ENCODE data around the gene STAB2. TPM values are rescaled to one million over a fixed set of nuclear protein-coding genes. Genes with fewer than 3 reads are reported as not detected.

The STAB2 gene
- total RNA-seq, 1 experiment from 2014 or later: not detected

DNA sequence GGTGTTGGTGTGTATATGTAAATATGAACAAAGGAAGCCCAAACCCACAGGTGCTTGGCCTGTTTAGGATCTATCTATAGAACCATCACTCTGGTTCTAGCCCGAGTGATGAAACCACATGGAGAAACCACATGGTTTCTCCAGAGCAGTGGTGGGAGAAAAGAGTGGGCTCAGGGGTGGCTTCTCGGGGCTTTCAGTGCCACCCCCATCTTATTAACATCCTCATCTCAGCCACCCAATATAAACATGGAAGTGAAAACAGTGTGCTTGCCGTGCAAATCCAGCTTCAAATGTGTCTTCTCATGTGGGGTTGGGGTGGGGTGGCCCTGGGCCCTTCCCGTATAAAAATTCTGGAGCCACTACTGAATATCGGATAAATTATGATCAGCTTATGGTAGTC is 109.0 kb downstream of the STAB2 start:
- DNase-seq: no peak
- Histone ChIP-seq H3K4me3 (no peak overlapping the region), H3K27me3 (no peaks in the 10 kb centered on the region), H3K36me3 (no peaks in the 10 kb centered on the region), H3K9me3 (no peaks in the 10 kb centered on the region)

DNA sequence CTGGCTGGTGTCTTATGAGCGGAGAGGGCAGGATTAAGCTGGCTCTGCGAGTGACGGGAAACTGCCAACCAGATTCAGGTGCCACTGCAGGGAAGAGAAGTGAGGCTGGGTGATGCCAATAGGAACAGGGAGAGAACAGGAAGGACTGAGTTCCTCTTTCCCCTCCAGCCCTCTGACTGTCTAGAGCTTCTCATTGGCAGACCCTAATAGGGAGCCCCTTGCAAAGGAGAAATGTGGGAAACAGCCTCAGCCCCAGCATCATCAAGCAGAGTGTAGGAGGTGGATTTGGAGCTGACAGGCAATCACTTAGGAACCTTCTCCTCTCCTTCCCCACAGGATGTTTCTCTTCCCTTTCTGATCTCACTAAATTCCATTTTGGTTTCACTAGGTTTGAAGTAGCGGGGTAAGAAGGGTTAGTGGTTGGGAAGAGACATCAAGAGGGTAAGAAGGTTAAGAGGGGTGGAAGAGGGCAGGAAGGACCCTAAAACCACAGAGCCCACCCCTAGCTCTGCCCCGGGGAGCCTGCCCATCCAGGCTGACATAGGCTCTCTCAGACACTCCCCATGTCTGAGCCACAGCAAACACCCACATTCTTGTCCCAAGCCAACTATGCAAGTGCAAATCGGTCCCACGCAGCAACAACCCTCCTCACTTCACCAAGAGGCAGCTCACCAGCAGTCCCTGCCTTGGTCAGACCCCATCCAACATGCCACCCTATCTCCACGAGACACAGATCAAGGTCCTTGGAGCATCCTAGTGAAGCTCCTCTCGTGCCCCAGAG is 111.1 kb downstream of the STAB2 start:
- Histone ChIP-seq H3K36me3 (no peaks in the 10 kb centered on the region), H3K4me3 (no peak overlapping the region), H3K9me3 (no peaks in the 10 kb centered on the region), H3K27me3 (no peaks in the 10 kb centered on the region)
- DNase-seq: no peak

- no peaks in the 10 kb centered on the region for H3K36me3 ChIP-seq
- no peak overlapping the region for H3K4me3 ChIP-seq
- no peaks in the 10 kb centered on the region for H3K27me3 ChIP-seq
- no peaks in the 10 kb centered on the region for H3K9me3 ChIP-seq
- DNase-seq: no peak
Measured at GRCh38 chr12:103698752-103699560, 111.9 kb downstream of the STAB2 start.

DNA sequence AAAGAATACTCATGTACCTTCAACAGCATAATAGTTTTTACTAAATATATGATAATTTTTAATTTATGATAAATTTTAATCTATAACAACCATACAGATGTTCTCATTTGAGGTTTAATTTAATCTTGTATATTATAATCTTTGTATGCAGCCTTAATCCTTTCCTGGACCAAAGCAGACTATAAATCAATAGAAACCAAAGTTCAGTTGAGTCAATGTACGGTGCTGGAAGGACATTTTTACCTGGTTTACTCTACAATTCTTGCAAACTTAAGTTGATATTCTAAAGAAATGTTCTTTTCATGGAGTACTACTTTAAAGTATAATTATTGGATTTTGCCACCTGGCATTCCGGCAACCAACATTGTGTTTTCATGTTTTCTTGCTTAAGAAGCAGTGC is 118.0 kb downstream of the STAB2 start:
- DNase-seq: no peak
- peaks cover 7% of the 10 kb centered on the region for H3K27me3 ChIP-seq
- H3K4me3 ChIP-seq: no peak overlapping the region
- H3K9me3 ChIP-seq: no peaks in the 10 kb centered on the region
- no peaks in the 10 kb centered on the region for H3K36me3 ChIP-seq

- no peak for DNase-seq
- peaks cover 7% of the 10 kb centered on the region for H3K27me3 ChIP-seq
Measured at GRCh38 chr12:103705927-103706326, 118.9 kb downstream of the STAB2 start.

DNA sequence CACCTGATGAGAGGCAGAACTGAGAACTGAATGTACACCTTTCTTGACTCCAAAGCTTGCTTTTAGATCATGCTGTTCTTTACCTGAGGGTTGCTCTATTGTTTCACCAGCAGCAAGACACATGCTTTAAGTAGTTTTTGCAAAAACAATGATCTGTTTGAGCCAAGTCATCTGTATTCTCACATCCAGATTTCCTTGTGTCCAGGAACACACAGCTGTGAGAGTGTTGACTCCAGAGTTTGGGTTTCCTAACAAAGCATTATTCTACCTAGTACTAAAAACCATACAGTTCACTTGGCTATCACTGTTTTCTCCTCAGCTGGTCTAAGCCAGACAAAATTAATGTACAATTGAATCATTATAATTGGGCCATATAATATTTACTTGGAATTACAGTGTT is 120.4 kb downstream of the STAB2 start:
- no peak for DNase-seq
- peaks cover 7% of the 10 kb centered on the region for H3K27me3 ChIP-seq
- H3K36me3 ChIP-seq: no peaks in the 10 kb centered on the region
- no peak overlapping the region for H3K4me3 ChIP-seq
- no peaks in the 10 kb centered on the region for H3K9me3 ChIP-seq

More at GRCh38 chr12:103705927-103706326, 118.9 kb downstream of the STAB2 start:
- H3K9me3 ChIP-seq: no peaks in the 10 kb centered on the region
- no peak overlapping the region for H3K4me3 ChIP-seq
- H3K36me3 ChIP-seq: no peaks in the 10 kb centered on the region

- no peak for DNase-seq
- no peaks in the 10 kb centered on the region for H3K9me3 ChIP-seq
- no peaks in the 10 kb centered on the region for H3K36me3 ChIP-seq
- H3K4me3 ChIP-seq: no peak overlapping the region
- peaks cover 4% of the 10 kb centered on the region; the same call in 1 of the 2 replicates for H3K27me3 ChIP-seq
Measured at GRCh38 chr12:103710544-103710943, 123.5 kb downstream of the STAB2 start.

DNA sequence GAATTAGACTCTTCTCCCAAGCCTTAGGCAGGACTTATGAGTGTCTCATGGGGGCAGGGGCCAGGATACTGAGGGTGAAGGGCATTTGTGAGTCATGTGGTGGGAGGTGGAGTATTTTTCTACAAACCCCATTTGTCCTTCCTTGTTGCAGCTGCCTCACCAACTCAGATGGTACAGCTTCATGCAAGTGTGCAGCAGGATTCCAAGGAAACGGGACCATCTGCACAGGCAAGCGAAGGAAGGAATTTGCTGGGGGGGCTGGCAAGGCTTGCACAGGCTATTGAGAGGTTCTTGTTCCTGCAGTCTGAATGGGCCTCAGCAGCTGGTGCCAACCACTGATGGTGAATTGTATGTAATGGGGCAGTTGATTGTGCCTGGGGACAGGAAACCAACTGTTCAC is 125.1 kb downstream of the STAB2 start:
- Histone ChIP-seq H3K4me3 (no peak overlapping the region), H3K27me3 (peaks cover 2% of the 10 kb centered on the region; the same call in 1 of the 2 replicates), H3K36me3 (no peaks in the 10 kb centered on the region), H3K9me3 (no peaks in the 10 kb centered on the region)
- DNase-seq: no peak

DNA sequence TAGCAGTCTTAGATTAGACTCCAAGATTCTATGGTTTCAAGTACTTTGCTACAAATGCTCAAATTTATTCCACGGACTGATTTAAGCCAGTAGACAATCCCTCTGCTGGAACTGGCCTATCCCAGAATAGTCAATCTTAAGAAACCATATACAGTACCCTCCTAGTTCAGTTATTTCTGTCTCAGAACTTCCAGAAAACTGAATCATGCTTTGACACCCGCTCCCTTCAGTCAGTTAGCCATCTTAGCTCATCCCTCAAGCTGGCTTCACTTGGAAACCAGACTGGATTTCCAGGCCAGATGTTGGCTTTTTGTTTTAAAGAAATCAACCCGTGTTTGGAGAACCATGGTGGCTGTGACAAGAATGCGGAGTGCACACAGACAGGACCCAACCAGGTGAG is 128.4 kb downstream of the STAB2 start:
- no peak for DNase-seq
- no peaks in the 10 kb centered on the region for H3K36me3 ChIP-seq
- H3K4me3 ChIP-seq: no peak overlapping the region
- H3K9me3 ChIP-seq: no peaks in the 10 kb centered on the region
- H3K27me3 ChIP-seq: no peaks in the 10 kb centered on the region

DNA sequence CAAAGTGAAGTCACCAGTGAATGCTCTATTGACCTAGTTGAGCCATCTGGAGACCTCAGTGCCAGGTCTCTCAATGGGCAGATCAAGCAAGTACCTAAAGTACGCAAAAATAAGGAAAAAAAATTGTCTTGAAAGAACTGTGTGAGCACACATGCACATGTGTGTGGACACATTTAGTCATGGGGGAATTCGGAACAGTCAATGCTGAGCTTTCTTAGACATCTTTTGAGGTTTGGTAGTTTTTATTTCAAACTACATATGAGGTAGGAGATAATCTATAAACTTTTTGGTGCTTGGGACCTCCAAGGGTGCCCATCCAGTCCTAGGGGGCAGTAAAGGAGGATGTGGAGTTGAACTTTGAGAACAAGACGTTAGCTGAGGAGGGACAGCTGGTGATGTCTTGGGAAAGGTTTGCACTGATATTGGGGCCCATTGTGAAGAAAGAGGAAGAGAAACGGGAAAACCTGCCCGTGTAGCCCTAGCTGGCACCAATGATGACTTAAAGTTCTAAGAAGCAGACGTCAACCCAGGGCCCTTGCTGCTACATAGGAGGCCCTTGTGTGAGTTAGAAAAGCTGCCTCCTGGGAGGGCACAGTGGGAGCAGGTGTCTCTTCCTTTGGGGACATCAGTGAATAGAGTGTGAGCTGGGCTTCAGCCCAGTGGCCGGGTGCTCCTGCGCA is 129.6 kb downstream of the STAB2 start:
- no peaks in the 10 kb centered on the region for H3K9me3 ChIP-seq
- H3K4me3 ChIP-seq: no peak overlapping the region
- DNase-seq: no peak
- no peaks in the 10 kb centered on the region for H3K36me3 ChIP-seq
- no peaks in the 10 kb centered on the region for H3K27me3 ChIP-seq

GRCh38 chr12:103725398-103725797 is 138.3 kb downstream of the STAB2 start:
- no peaks in the 10 kb centered on the region for H3K9me3 ChIP-seq
- H3K36me3 ChIP-seq: no peaks in the 10 kb centered on the region
- no peaks in the 10 kb centered on the region for H3K27me3 ChIP-seq
- DNase-seq: no peak
- no peak overlapping the region for H3K4me3 ChIP-seq

DNA sequence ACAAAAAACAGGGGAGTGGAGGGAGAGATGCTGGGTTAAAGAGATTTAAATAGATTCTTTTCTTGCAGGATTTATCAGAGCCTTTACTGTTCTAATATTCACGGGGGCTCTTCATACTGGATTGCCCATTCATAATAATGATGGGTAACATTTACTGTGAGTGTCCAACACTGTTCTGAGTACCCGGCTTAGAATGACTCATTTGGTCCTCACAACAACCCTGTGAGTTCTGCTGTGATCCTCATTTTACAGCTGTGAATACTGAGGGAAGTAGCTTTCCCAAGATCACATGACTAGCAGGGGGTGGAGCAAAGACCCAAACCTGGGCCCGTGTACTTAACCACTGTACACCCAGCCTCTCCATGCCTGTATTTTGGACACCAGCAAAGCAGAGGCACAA is 140.6 kb downstream of the STAB2 start:
- no peaks in the 10 kb centered on the region for H3K36me3 ChIP-seq
- H3K4me3 ChIP-seq: no peak overlapping the region
- DNase-seq: no peak
- no peaks in the 10 kb centered on the region for H3K9me3 ChIP-seq
- no peaks in the 10 kb centered on the region for H3K27me3 ChIP-seq

GRCh38 chr12:103728323-103728722 is 141.2 kb downstream of the STAB2 start:
- no peak for DNase-seq
- Histone ChIP-seq H3K36me3 (no peaks in the 10 kb centered on the region), H3K27me3 (no peaks in the 10 kb centered on the region), H3K9me3 (no peaks in the 10 kb centered on the region), H3K4me3 (no peak overlapping the region)

DNA sequence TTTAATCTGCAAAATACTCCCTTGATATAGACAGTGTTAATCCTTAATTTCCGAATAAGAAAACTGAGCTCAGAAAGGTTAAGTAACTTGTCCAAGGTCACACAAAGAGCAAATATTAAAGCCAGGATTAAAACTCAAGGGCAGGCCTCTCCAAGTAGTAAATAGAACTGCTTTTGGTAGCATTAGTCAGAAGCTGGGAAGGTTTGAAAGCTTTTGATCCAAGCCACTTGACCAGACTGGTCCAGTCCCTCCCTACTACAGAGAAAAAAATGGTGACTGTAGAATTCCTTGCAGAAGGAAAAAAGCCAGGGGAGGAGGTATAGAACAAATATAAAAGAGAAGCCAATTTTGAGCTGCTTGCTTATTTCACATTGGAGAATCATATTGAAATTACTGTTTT is 142.4 kb downstream of the STAB2 start:
- H3K36me3 ChIP-seq: no peaks in the 10 kb centered on the region
- no peak for DNase-seq
- no peaks in the 10 kb centered on the region for H3K9me3 ChIP-seq
- H3K4me3 ChIP-seq: no peak overlapping the region
- no peaks in the 10 kb centered on the region for H3K27me3 ChIP-seq

DNA sequence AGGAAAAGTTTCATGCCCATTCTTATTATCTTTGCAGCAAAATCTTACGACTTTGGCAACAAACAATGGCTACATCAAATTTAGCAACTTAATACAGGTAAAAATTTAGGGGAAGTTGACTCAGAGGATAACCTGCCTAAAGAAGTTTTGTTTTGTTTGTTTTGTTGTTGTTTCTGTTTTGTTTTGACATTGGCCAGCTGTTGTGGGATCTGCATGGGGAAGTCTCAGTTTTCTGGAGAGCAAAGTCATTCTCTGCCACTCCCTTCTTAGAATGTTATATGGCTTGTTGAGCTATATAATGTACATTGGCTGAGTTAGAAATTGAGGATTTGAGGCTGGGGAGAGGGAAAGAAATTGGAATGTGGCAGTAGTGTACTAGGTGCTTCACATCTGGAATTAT is 144.5 kb downstream of the STAB2 start:
- Histone ChIP-seq H3K9me3 (no peaks in the 10 kb centered on the region), H3K27me3 (peaks cover 4% of the 10 kb centered on the region; the same call in 1 of the 2 replicates), H3K4me3 (no peak overlapping the region), H3K36me3 (no peaks in the 10 kb centered on the region)
- DNase-seq: no peak

DNA sequence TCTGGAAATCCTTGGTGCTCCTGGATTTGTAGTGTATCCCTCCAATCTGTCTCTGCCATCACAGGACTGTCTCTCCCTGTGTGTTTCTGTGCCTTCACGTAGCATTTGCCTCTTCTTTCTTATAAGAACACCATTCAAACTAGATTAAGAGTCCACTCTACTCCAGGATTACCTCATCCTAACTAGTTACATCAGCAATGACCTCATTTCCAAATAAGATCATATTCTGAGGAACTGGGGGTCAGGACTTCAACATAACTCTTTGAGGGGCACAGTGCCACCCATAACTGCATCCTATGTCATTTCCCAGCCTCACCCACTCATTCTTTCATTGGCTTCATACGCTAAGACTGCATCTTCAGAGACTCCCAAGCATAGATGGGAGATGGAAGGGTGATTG is 147.8 kb downstream of the STAB2 start:
- no peak overlapping the region for H3K4me3 ChIP-seq
- H3K27me3 ChIP-seq: peaks cover 4% of the 10 kb centered on the region; the same call in 1 of the 2 replicates
- no peaks in the 10 kb centered on the region for H3K36me3 ChIP-seq
- DNase-seq: no peak
- no peaks in the 10 kb centered on the region for H3K9me3 ChIP-seq

DNA sequence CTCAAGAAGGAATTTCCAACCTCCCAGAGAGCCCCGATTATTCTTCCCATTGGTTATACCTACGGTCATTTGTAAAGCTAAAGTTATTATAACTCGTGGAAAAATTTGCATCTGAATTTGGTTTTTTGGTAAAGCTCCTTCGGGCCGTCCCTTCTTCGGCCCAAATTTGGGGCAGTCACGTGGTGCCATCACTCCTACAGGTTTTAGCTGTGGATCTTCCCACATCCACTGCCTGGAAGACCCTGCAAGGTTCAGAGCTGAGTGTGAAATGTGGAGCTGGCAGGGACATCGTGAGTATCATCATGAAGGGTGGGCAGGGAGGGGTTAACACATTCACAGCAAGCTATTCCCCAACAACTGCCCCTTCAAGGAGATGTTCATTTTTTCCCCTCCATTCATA is 148.2 kb downstream of the STAB2 start:
- DNase-seq: no peak
- Histone ChIP-seq H3K36me3 (no peaks in the 10 kb centered on the region), H3K27me3 (peaks cover 4% of the 10 kb centered on the region; the same call in 1 of the 2 replicates), H3K9me3 (no peaks in the 10 kb centered on the region), H3K4me3 (no peak overlapping the region)
